HEK293 (cell line): Measurements from ENCODE around the gene TALDO1.

Source experiments
- BCL11B ChIP-seq: fragments of 450-650 bp; formaldehyde crosslinking; IDR thresholded peaks from 2 replicates; pipeline ENCODE4 v1.5.1; 2016; ENCODE audit warnings: low read depth, missing biosample characterization, missing genetic modification characterization
- CTCF ChIP-seq: fragments of 450-650 bp; formaldehyde crosslinking; IDR thresholded peaks from 2 replicates; pipeline ENCODE4 v1.5.1; 2016; ENCODE audit warnings: missing biosample characterization, missing genetic modification characterization
- PRDM2 ChIP-seq: fragments of 450-650 bp; formaldehyde crosslinking; IDR thresholded peaks from 2 replicates; pipeline ENCODE4 v1.5.1; 2016; ENCODE audit warnings: missing biosample characterization, missing genetic modification characterization, borderline replicate concordance
- YY1 ChIP-seq: fragments of 450-650 bp; formaldehyde crosslinking; IDR thresholded peaks from 2 replicates; pipeline ENCODE4 v1.5.1; 2018; ENCODE audit warnings: missing biosample characterization, missing genetic modification characterization
- ZFP41 ChIP-seq: fragments of 450-650 bp; formaldehyde crosslinking; IDR thresholded peaks from 2 replicates; pipeline ENCODE4 v1.5.1; 2016; ENCODE audit warnings: missing biosample characterization, missing genetic modification characterization, borderline replicate concordance
- ZNF48 ChIP-seq: fragments of 450-650 bp; formaldehyde crosslinking; IDR thresholded peaks from 2 replicates; pipeline ENCODE4 v1.5.1; 2016; ENCODE audit warnings: missing biosample characterization, missing genetic modification characterization
- ZNF621 ChIP-seq: fragments of 450-650 bp; formaldehyde crosslinking; IDR thresholded peaks from 2 replicates; pipeline ENCODE4 v1.5.1; 2017; ENCODE audit warnings: missing biosample characterization, missing genetic modification characterization
- ZNF670 ChIP-seq: fragments of 450-650 bp; formaldehyde crosslinking; IDR thresholded peaks from 2 replicates; pipeline ENCODE4 v1.5.1; 2016; ENCODE audit warnings: missing biosample characterization, missing genetic modification characterization, low read depth
- TF ChIP-seq, protein P1 (sequence below): fragments of 450-650 bp; formaldehyde crosslinking; IDR thresholded peaks from 2 replicates; pipeline ENCODE4 v1.5.1; 2016; ENCODE audit warnings: missing biosample characterization, missing genetic modification characterization

GRCh38 chr11:701741-702461 lies 45.4 kb upstream of the TALDO1 start:
- TF ChIP-seq ZFP41 (tag by site-specific recombination) = no peak
- TF ChIP-seq, protein P1, sequence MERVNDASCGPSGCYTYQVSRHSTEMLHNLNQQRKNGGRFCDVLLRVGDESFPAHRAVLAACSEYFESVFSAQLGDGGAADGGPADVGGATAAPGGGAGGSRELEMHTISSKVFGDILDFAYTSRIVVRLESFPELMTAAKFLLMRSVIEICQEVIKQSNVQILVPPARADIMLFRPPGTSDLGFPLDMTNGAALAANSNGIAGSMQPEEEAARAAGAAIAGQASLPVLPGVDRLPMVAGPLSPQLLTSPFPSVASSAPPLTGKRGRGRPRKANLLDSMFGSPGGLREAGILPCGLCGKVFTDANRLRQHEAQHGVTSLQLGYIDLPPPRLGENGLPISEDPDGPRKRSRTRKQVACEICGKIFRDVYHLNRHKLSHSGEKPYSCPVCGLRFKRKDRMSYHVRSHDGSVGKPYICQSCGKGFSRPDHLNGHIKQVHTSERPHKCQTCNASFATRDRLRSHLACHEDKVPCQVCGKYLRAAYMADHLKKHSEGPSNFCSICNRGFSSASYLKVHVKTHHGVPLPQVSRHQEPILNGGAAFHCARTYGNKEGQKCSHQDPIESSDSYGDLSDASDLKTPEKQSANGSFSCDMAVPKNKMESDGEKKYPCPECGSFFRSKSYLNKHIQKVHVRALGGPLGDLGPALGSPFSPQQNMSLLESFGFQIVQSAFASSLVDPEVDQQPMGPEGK (tag by site-specific recombination) = no peak
- no peak for TF ChIP-seq CTCF (tag by site-specific recombination)
- TF ChIP-seq YY1 = no peak
- TF ChIP-seq PRDM2 = no peak
- no peak for TF ChIP-seq ZNF48
- no peak for TF ChIP-seq BCL11B (tag by site-specific recombination)
- no peak for TF ChIP-seq ZNF670 (tag by site-specific recombination)
- TF ChIP-seq ZNF621 (tag by site-specific recombination) = no peak
